MCF 10A (cell line): ENCODE data around the gene CREBBP. TPM values are rescaled to one million over a fixed set of nuclear protein-coding genes. Genes with fewer than 3 reads are reported as not detected.

Experiments used
- BruUV-seq: library from RNA; stranded (reverse); fragments of 400-500 nt; replicated peaks from 2 replicates; lab custom pipeline; 2021; lab: Mats Ljungman, UMichigan
- CTCF ChIA-PET: fragments of 300-600 bp; sonication (Branson Sonifier 250); formaldehyde crosslinking; extraction: SDS; loops from one replicate; lab custom pipeline; 2021; ENCODE audit warnings: antibody characterized with exemption, inconsistent platforms; lab: Yijun Ruan, JAX
- POLR2A ChIA-PET: fragments of 300-600, 350-650 bp; sonication (Branson Sonifier 250); formaldehyde crosslinking; extraction: SDS; loops from one replicate; lab custom pipeline; 2020; ENCODE audit warnings: antibody characterized with exemption, inconsistent platforms; lab: Yijun Ruan, JAX
- DNase-seq: peaks from one replicate; pipeline ENCODE4 v3.0.0-alpha.2; 2018; ENCODE audit not compliant: unreplicated experiment
- H3K27ac Mint-ChIP-seq: one replicate; pipeline ENCODE4 v1.8.0; 2022; ENCODE audit warnings: mild to moderate bottlenecking, low read depth, mixed read lengths; ENCODE audit not compliant: unreplicated experiment
- H3K27me3 Mint-ChIP-seq: one replicate; pipeline ENCODE4 v1.8.0; 2022; ENCODE audit warnings: mixed read lengths; ENCODE audit not compliant: insufficient read depth, unreplicated experiment
- H3K36me3 Mint-ChIP-seq: one replicate; pipeline ENCODE4 v1.8.0; 2022; ENCODE audit warnings: mild to moderate bottlenecking, moderate library complexity, mixed read lengths; ENCODE audit not compliant: insufficient read depth, unreplicated experiment
- H3K4me1 Mint-ChIP-seq: one replicate; pipeline ENCODE4 v1.8.0; 2022; ENCODE audit warnings: mixed read lengths; ENCODE audit not compliant: insufficient read depth, unreplicated experiment
- H3K4me3 Mint-ChIP-seq: one replicate; pipeline ENCODE4 v1.8.0; 2022; ENCODE audit warnings: mild to moderate bottlenecking, moderate library complexity, mixed read lengths; ENCODE audit not compliant: unreplicated experiment
- H3K9me3 Mint-ChIP-seq: one replicate; pipeline ENCODE4 v1.8.0; 2022; ENCODE audit warnings: mixed read lengths; ENCODE audit not compliant: unreplicated experiment
- intact Hi-C: fragments of 100-400 bp; cut with micrococcal nuclease; formaldehyde crosslinking; loops from 2 replicates; pipeline ENCODE4 v1.14.1; 2022
- total RNA-seq: library from RNA; stranded (reverse); gene quantifications from 2 replicates; pipeline ENCODE4 v1.2.3, GENCODE V29; 2022
- TF ChIP-seq, protein P1 (sequence below): fragments of 200-600 bp; IDR thresholded peaks from one replicate; pipeline ENCODE4 v1.8.0; 2022; ENCODE audit warnings: antibody characterized with exemption, mild to moderate bottlenecking; ENCODE audit not compliant: unreplicated experiment

The CREBBP gene
- total RNA-seq, 1 experiment from 2014 or later: 74.0 TPM

DNA sequence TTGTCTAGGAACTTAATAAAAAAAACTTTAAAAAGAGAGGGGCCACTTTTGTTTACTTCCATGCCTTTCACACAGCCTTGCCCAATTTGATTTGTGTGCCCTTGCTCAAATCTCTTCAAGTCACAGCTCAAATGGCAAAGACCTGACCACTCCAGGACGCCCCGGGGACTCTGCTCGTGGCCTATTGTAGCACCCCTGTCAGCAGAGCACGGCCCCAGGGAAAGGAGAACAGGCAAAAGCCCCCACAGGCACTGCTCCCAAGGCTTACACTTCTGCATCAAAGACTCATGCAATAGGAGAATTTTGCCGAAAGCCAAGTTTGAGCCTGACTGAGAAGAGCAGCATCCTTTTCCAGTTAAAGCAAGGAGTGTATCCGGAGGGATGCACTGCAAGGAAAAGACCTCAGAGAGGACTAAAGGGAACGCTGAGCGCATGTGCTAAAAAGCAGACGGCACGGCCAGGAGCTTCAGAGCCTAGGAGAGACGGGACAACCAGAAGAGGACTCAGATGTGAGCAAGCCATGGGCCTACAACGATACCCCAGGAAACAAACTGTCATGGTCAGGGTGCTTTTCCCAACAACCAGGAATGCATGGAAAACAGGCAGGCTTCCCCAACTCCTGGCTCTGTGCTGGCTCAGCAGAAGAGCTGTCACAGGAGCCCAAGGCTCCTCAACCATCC is 8.2 kb downstream of the CREBBP start:
- intact Hi-C loops: no loop called here
- ChIA-PET POLR2A (interaction anchor here (0.6 to 2.7 kb wide), 4 partner anchors 15 to 155 kb away, joined by 3 to 15 read pairs (median 7); partner anchors contain the start of gene TRAP1), CTCF (interaction anchor here (1.4 kb wide), 1 partner anchor 182 kb away, joined by 6 read pairs; no protein-coding TSS in a partner anchor)
- peaks cover 48% of the 10 kb centered on the region for H3K4me1 Mint-ChIP-seq
- peaks cover 6% of the 10 kb centered on the region for H3K36me3 Mint-ChIP-seq
- no peak overlapping the region for H3K4me3 Mint-ChIP-seq
- TF ChIP-seq, protein P1, sequence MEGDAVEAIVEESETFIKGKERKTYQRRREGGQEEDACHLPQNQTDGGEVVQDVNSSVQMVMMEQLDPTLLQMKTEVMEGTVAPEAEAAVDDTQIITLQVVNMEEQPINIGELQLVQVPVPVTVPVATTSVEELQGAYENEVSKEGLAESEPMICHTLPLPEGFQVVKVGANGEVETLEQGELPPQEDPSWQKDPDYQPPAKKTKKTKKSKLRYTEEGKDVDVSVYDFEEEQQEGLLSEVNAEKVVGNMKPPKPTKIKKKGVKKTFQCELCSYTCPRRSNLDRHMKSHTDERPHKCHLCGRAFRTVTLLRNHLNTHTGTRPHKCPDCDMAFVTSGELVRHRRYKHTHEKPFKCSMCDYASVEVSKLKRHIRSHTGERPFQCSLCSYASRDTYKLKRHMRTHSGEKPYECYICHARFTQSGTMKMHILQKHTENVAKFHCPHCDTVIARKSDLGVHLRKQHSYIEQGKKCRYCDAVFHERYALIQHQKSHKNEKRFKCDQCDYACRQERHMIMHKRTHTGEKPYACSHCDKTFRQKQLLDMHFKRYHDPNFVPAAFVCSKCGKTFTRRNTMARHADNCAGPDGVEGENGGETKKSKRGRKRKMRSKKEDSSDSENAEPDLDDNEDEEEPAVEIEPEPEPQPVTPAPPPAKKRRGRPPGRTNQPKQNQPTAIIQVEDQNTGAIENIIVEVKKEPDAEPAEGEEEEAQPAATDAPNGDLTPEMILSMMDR: no peak
- no peaks in the 10 kb centered on the region for H3K27me3 Mint-ChIP-seq
- no peak overlapping the region for H3K27ac Mint-ChIP-seq
- DNase-seq: no peak
- no TSS peak for BruUV-seq
- no peaks in the 10 kb centered on the region for H3K9me3 Mint-ChIP-seq

DNA sequence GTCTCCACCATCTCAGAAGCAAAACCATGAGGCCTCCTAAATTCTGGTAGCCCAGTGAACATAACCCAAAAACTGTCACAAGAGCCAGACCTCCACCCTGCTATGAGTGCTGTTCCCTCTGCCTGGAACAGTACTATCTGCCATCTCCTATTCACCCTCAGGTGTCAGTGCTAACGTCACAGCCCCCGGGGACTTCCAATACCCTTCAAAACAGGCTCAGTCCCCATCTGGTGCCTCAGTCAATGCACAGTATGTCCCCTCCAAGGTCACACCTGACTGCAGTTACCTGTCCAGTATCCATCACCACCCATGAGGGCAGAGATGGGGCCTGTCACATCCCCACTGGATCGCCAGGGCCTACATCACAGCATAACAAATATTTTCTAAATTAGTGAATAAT is 11.5 kb downstream of the CREBBP start:
- BruUV-seq: no TSS peak
- H3K27me3 Mint-ChIP-seq: no peaks in the 10 kb centered on the region
- intact Hi-C loops: no loop called here
- ChIA-PET CTCF (interaction anchor here (0.6 to 1.1 kb wide), 4 partner anchors 9 to 63 kb away, joined by 3 to 4 read pairs (median 3); no protein-coding TSS in a partner anchor), POLR2A (interaction anchor here (0.7 to 1.1 kb wide), 2 partner anchors 10 to 56 kb away, joined by 5 read pairs; no protein-coding TSS in a partner anchor)
- H3K4me3 Mint-ChIP-seq: no peak overlapping the region
- no peak overlapping the region for H3K27ac Mint-ChIP-seq
- H3K4me1 Mint-ChIP-seq: peaks cover 41% of the 10 kb centered on the region
- peaks cover 8% of the 10 kb centered on the region for H3K36me3 Mint-ChIP-seq
- no peaks in the 10 kb centered on the region for H3K9me3 Mint-ChIP-seq
- no peak for DNase-seq
- TF ChIP-seq, protein P1: no peak

DNA sequence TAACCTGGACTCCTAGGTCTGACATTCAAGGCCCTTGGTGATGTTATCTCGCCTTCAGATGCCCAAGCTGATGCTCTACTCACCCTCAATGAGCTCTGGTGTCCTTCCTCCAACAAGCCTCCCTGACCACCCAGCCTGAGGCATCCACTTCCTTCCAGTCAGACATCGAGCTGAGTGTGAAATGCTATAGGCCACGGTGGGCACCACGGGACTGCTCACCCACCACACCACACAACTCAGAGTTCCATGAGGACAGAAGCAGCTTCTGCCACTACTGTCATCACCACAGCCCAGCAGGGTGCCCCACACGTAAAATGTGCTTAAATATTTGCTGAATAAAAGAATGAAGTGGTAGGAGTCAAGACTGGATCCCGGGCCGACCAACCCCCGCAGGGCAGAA is 12.0 kb downstream of the CREBBP start:
- ChIA-PET POLR2A (interaction anchor here (0.7 to 1.1 kb wide), 3 partner anchors 9 to 55 kb away, joined by 5 to 7 read pairs (median 5); no protein-coding TSS in a partner anchor), CTCF (interaction anchor here (0.6 to 1.7 kb wide), 7 partner anchors 9 to 72 kb away, joined by 3 to 14 read pairs (median 3); no protein-coding TSS in a partner anchor)
- Mint-ChIP-seq H3K27ac (no peak overlapping the region), H3K4me3 (no peak overlapping the region), H3K36me3 (peaks cover 12% of the 10 kb centered on the region), H3K9me3 (no peaks in the 10 kb centered on the region), H3K4me1 (peaks cover 37% of the 10 kb centered on the region), H3K27me3 (no peaks in the 10 kb centered on the region)
- intact Hi-C loops: no loop called here
- TF ChIP-seq, protein P1: no peak
- no TSS peak for BruUV-seq
- no peak for DNase-seq

DNA sequence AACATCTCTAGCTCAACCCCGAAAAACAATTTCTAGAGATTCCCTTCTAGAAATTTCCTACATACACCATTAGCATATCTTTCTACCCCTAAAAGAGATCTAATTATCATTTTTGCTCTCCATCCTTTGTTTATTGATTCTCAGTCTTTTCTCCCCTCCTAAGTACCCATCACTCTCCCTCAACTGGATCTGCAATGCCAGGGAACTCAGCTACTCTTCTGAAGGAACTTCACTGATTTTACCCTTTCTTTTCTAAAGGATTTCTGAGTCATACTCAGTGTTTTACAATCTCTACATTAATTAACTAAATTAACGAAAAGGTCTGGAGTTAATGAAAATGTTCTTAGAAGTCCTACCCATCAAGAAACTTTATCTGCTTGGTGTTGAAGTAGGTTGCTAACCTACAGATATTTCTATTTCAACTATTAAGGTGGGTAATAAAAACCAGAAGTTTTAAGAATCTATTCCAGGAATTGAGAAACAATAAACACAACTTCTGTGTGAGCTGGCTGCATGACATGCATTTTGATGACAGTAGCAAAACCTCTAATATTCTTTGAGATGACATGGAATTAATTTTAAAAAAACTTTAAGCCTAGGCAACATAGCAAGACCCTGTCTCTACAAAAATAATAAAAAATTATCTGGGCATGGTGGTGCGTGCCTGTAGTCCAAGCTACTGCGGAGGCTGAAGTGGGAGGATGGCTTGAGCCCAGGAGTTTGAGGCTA is 13.6 kb downstream of the CREBBP start:
- H3K4me1 Mint-ChIP-seq: peaks cover 36% of the 10 kb centered on the region
- POLR2A ChIA-PET: interaction anchor here (0.6 to 1.5 kb wide), 6 partner anchors 10 to 481 kb away, joined by 3 to 7 read pairs (median 3); no protein-coding TSS in a partner anchor
- TF ChIP-seq, protein P1: no peak
- CTCF ChIA-PET: interaction anchor here (0.6 to 1.7 kb wide), 6 partner anchors 11 to 935 kb away, joined by 3 to 14 read pairs (median 4); no protein-coding TSS in a partner anchor
- no TSS peak for BruUV-seq
- H3K4me3 Mint-ChIP-seq: no peak overlapping the region
- no peak overlapping the region for H3K27ac Mint-ChIP-seq
- H3K27me3 Mint-ChIP-seq: no peaks in the 10 kb centered on the region
- intact Hi-C loops: no loop called here
- DNase-seq: no peak
- H3K9me3 Mint-ChIP-seq: no peaks in the 10 kb centered on the region
- H3K36me3 Mint-ChIP-seq: peaks cover 12% of the 10 kb centered on the region
